Activated CD4-positive, alpha-beta T cell treated with anti-CD3 and anti-CD28 coated beads, Interleukin-2, amount 50 U/mL, for 24 hours (primary cell): ENCODE measurements around the gene ARMC6.
A peak's percentile ranks its signal among the peaks of the same experiment; 100 is the strongest.
"Not testable (repeated sequence)": the region's sequence is repeated elsewhere in the genome, so short reads cannot be mapped to it uniquely, and the experiment has no call there.

Source experiments
- DNase-seq, 2 donors: peaks; one replicate each; pipeline ENCODE4 v3.0.0-alpha.2; 2020; ENCODE audit warnings: low read depth in 1 of 2, low spot score in 1 of 2

Gene ARMC6

GRCh38 chr19:19022380-19022961 is 10.9 kb upstream of the ARMC6 start:
- no peak for DNase-seq

- DNase-seq: not testable (repeated sequence)
Observed at GRCh38 chr19:19023376-19023775, 10.0 kb upstream of the ARMC6 start.

- no peak for DNase-seq
Observed at GRCh38 chr19:19025861-19026260, 7.5 kb upstream of the ARMC6 start.

GRCh38 chr19:19026299-19026971 is 7.0 kb upstream of the ARMC6 start:
- no peak for DNase-seq

DNA sequence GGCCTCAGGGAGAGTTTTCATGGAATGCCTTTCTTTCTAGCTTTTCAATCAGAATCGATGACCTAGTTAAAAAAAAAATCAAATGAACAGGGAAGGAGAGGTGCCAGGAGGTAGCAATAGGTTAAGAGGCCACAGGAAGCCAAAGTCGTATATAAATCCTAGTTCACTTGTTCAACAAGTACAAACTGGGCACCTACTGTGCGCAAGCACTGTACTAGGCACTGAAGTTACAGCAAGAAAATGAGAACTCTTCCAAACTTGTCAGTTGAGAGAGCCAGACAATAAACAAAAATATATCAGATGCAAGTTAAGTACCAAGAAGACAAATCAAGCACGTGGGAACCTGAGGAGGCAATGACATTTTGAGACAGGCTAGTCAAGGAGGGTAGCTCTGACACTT is 6.2 kb upstream of the ARMC6 start:
- no peak for DNase-seq

- no peak for DNase-seq
Observed at GRCh38 chr19:19028526-19028925, 4.9 kb upstream of the ARMC6 start.

- no peak for DNase-seq
Observed at GRCh38 chr19:19031891-19032290, 1.5 kb upstream of the ARMC6 start.

DNA sequence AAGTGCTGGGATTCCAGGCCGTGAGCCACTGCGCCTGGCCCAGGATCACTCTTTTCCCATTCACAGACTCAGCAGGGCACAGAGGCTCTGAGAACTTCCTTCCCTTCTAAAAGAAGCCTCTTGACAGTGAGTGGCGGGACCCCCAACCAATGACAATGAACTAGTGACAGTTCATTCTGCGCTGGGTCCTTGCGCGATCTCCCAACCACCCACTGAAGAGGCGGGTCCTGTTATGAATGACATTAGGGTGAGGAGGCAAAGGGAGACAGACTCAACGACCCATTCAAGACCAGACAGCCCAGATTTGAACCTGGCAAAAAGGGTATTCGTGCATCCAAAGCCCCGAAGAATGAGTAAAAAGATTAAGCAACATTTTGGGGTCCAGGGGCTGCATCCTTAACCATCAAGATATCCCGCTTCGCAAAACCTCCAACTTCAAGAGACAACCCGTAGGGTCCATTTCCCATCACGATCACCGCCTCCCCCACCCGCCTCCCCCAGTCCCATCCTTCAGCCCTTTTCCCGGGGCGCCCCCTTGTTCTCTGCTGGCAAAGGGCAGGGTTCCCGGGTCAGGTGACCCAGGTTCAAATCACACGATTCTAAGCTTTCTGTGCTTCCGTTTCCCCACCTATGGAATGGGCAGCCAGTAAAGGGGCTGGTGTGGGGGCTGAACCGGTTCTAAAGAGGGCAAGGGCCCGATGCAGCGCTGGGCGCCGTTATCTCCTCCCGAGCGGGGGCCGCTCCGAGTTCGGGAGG is 805 bp upstream of the ARMC6 start:
- DNase-seq: peak; percentile 40 to 75

DNA sequence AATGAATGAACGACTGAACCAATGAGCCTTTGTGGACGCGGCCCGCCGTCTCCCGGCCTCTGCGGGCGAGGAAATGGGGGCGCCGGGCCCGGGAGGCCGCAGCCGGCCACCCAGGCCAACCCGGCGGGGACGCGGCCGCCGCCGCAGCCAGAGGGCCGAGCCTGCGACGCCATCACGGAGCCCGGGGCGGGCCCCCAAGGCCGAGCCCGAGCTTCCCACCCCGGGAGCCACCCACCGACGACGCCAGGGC is 302 bp upstream of the ARMC6 start:
- no peak for DNase-seq

DNA sequence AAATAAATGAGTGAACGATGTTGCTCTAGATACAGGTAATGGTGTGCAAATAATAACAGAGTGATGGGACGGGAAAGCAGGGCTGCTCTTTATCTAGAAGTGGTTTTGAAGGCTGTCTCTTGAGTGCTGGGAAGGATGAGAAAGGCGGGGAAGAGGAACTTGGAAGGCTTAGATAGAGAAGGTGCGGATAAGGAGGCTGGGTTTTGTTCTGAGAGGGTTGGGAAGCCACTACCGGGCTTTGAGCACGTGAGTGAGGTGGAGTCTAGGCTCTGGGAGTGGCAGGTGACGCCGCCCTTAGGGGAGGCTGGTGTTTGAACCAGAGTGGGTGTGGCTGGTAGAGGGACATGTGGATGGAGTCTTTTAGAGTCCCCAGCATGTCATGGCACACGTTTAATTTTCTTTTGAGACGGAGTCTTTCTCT is 811 bp downstream of the ARMC6 start:
- peak; percentile 41 to 69 for DNase-seq

DNA sequence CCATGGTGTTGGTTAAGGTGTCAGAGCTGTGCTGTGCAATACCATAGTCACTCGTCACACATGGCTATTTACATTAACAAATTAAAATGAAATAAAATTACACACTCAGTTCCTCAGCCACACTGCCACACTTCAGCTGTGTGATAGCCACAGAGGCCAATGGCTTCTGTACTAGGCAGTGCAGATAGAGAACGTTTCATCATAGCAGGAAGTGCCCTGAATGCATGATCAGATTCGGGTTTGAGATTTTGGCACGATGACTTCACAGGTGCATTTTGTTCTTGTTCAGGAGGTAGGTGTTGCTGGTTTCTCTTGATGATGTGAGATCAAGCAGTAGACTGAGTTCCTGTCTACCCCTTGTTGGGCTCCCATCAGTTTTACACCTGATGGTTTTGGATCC is 6.5 kb downstream of the ARMC6 start:
- no peak for DNase-seq

- DNase-seq: no peak
Observed at GRCh38 chr19:19040417-19040816, 7.0 kb downstream of the ARMC6 start.

GRCh38 chr19:19042732-19043280 is 9.4 kb downstream of the ARMC6 start:
- DNase-seq: no peak

DNA sequence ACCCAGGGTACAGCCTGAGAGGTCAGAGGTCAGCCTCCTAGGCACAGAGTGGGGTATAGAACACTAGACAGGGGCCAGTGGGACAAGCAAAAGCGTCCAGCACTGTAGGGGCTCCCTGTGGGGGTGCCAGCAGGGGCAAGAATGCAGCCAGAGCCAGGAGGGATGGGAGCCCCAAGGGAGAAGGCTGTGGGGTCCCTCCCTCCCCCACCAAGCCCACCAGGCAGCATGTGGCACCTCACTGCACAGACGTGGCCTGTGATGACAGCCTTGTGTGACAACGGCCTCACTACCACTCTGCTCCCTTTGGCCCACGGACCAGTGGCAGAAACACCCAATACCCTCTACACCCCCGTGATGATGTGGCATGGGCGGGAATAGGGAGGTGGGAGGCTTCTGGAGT is 10.1 kb downstream of the ARMC6 start:
- no peak for DNase-seq

GRCh38 chr19:19043881-19044280 is 10.5 kb downstream of the ARMC6 start:
- no peak for DNase-seq

GRCh38 chr19:19049406-19049805 is 16.0 kb downstream of the ARMC6 start:
- DNase-seq: no peak

DNA sequence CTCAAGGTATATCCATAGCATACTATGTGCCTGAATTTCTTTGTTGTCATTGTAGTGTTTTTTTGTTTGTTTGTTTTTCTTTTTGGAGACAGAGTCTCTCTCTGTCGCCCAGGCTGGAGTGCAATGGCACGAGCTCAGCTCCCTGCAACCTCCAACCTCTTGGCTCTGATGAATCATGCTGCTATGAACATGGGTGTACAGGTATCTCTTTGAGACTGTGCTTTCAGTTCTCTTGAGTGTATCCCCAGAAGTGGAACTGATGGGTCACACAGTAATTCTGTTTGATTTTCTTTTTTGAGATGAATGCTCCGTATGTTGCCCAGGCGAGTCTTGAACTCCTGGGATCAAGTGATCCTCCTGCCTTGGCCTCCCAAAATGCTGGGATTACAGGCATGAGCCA is 16.7 kb downstream of the ARMC6 start:
- no peak for DNase-seq

GRCh38 chr19:19050731-19051130 is 17.3 kb downstream of the ARMC6 start:
- DNase-seq: no peak

DNA sequence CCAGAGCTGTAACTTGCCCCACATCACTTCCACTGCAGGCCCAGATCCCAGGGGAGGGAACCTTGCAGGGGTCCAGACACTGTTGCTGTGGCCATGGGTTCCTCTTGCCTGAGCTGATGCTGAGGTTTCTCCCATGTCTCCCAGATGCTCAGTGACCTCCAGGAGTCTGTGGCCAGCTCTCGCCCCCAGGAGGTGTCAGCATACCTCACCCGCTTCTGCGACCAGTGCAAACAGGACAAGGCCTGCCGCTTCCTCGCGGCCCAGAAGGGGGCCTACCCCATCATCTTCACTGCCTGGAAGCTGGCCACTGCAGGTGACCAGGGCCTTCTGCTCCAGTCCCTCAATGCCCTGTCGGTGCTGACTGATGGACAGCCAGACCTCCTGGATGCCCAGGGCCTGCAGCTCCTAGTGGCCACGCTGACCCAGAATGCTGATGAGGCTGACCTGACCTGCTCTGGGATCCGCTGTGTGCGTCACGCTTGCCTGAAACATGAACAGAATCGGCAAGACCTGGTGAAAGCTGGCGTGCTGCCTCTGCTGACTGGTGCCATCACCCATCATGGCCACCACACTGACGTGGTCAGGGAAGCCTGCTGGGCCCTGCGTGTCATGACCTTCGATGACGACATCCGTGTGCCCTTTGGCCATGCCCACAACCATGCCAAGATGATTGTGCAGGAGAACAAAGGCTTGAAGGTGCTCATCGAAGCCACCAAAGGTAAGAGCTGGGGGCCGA is 18.2 kb downstream of the ARMC6 start:
- DNase-seq: no peak

DNA sequence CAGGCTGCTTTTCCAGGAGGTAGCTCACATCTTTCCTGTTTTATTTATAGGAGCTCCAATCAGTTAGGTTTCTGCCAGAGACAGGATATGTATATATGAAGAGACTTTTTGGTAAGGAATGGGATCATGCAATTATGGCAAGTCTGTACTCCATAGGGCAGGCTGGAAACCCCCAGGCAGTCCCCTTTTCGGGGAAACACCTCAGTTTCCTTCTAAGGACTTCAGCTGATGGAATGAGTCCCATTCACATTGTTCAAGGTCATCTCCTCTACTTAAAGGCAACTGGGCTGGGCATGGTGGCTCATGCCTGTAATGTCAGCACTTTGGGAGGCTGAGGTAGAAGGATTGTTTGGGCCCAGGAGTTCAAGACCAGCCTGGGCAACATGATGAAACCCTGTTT is 19.5 kb downstream of the ARMC6 start:
- no peak for DNase-seq

DNA sequence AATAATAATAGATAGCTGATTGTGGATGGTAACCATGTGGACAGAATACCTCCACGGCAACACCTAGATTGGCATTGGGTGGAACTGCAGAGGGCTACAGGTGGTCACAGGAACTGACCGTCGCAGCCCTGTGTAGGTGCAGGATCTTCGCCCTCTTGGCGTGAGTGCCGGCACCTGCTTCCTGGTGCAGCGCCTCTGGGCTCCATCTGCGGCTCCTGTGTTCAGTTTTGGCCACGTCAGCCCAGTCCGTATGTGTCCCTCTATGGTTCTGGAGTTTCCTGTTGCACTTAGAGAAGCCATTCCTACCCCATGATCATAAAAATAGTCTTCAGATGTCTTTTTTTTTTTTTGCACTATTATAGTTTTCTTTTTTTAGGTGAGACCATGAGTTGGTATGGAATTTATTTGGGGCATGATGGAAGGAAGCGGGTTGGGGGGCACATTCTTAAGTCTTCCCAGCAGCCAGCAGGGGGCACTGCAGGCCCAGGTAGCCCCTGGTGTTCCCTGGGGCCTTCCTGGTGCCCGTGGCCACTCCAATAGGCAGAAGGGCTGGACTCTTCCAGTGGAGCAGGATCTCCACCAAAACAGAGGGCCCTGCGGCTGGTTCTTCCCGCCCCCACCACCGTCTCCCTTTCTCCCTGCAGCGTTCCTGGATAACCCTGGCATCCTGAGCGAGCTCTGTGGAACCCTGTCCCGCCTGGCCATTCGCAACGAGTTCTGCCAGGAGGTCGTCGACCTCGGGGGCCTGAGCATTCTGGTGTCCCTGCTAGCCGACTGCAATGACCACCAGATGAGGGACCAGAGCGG is 20.3 kb downstream of the ARMC6 start:
- DNase-seq: no peak
